Tibial artery (tissue), 4 donors: ENCODE data around the gene TMEM63B.

ENCODE experiments used
- DNase-seq, 2 donors: peaks; one replicate each; pipeline ENCODE4 v3.0.0-alpha.2; 2019
- H3K27ac ChIP-seq, 2 donors: fragments of 200-600 bp; sonication (generic) in 1 of 2; 1 replicate in 1 of 2; 2 replicates in 1 of 2; pipeline ENCODE4 v1.5.1; 2018 to 2019; ENCODE audit warnings: mild to moderate bottlenecking in 1 of 2
- H3K27me3 ChIP-seq, 2 donors: fragments of 200-600 bp; sonication (generic) in 1 of 2; one replicate each; pipeline versions ENCODE4 v1.5.1 to v1.6.0; 2016 to 2019
- H3K36me3 ChIP-seq, 3 donors: fragments of 200-600 bp; sonication (generic) in 2 of 3; one replicate each; pipeline ENCODE4 v1.5.1; 2016 to 2019; ENCODE audit warnings: mild to moderate bottlenecking in 2 of 3
- H3K4me1 ChIP-seq, 4 donors: fragments of 200-600 bp; sonication (generic) in 2 of 4; 1 replicate in 3 of 4; 2 replicates in 1 of 4; pipeline ENCODE4 v1.5.1; 2016 to 2019
- H3K4me3 ChIP-seq, 2 donors: fragments of 200-600 bp; sonication (generic) in 1 of 2; 1 replicate in 1 of 2; 2 replicates in 1 of 2; pipeline ENCODE4 v1.5.1; 2018 to 2019; ENCODE audit warnings: mild to moderate bottlenecking in 2 of 2
- H3K9me3 ChIP-seq, 3 donors: fragments of 200-600 bp; sonication (generic) in 1 of 3; one replicate each; pipeline ENCODE4 v1.5.1; 2016 to 2019
- CTCF ChIP-seq, 2 experiments: fragments of 200-600 bp in 1 of 2; fragments of 450-650 bp in 1 of 2; IDR thresholded peaks; one replicate each; pipeline ENCODE4 v1.5.1; 2017 to 2019; ENCODE audit warnings: antibody characterized with exemption in 2 of 2, mild to moderate bottlenecking in 1 of 2, moderate library complexity in 1 of 2
- intact Hi-C: fragments of 100-400 bp; cut with DNase I; formaldehyde crosslinking; loops from one replicate; pipeline ENCODE4 v1.15.0; 2023; ENCODE audit warnings: low total_unique reads

TMEM63B gene

GRCh38 chr6:44169886-44170570 is 42.7 kb downstream of the TMEM63B start:
- intact Hi-C loops: loop anchor here (5.0 kb wide), 2 partner anchors 62 to 87 kb away; partner anchors contain the start of gene SLC35B2
- DNase-seq: no peak

DNA sequence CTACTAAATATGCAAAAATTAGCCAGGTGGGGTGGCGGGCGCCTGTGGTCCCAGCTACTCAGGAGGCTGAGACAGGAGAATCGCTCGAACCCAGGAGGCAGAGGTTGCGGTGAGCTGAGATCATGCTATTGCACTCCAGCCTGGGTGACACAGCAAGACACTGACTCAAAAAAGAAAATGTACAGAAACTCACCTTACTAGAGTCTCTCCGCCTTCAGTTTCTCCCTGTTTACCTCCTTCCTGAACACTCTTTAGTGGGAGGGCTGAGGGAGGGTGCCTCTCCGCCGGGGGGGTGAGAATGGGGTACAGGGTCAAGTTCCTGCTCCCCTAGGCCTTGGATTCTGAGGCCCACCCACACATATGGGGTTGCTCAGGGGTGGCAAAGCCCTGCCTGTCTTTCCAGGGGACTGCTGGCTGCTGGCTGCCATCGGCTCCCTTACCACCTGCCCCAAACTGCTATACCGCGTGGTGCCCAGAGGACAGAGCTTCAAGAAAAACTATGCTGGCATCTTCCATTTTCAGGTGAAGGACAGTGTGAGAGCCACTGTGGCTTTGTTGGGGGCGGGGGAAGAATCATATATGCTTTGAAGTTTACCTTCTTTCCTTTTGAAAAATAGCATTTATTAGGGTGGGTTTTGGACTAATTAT is 44.7 kb downstream of the TMEM63B start:
- TF ChIP-seq CTCF (IDR thresholded peaks at IDR 0.05): no peak
- Histone ChIP-seq H3K27ac (no peak overlapping the region), H3K4me1 (peaks cover 0 to 9% (median 2%) of the 10 kb centered on the region in 4 donors), H3K9me3 (no peaks in the 10 kb centered on the region), H3K4me3 (no peak overlapping the region), H3K36me3 (no peaks in the 10 kb centered on the region), H3K27me3 (no peaks in the 10 kb centered on the region)
- DNase-seq: no peak
- intact Hi-C loops: loop anchor here (5.0 kb wide), 2 partner anchors 60 to 85 kb away; partner anchors contain the start of gene SLC35B2

More at GRCh38 chr6:44169886-44170570, 42.7 kb downstream of the TMEM63B start:
- TF ChIP-seq CTCF (IDR thresholded peaks at IDR 0.05): no peak
- no peaks in the 10 kb centered on the region for H3K36me3 ChIP-seq
- H3K4me3 ChIP-seq: no peak overlapping the region
- H3K4me1 ChIP-seq: peaks cover 0 to 6% (median 2%) of the 10 kb centered on the region in 4 donors
- H3K27me3 ChIP-seq: peaks cover 0 to 10% of the 10 kb centered on the region in 2 donors
- H3K27ac ChIP-seq: no peak overlapping the region
- H3K9me3 ChIP-seq: no peaks in the 10 kb centered on the region

GRCh38 chr6:44172731-44173500 is 45.6 kb downstream of the TMEM63B start:
- H3K4me3 ChIP-seq: no peak overlapping the region
- TF ChIP-seq CTCF (IDR thresholded peaks at IDR 0.05): peak; percentile 84 to 95
- no peaks in the 10 kb centered on the region for H3K27me3 ChIP-seq
- DNase-seq: peak; percentile 88 to 92
- no peak overlapping the region for H3K27ac ChIP-seq
- H3K9me3 ChIP-seq: no peaks in the 10 kb centered on the region
- no peaks in the 10 kb centered on the region for H3K36me3 ChIP-seq
- intact Hi-C loops: loop anchor here (5.0 kb wide), 2 partner anchors 59 to 84 kb away; partner anchors contain the start of gene SLC35B2
- H3K4me1 ChIP-seq: peaks cover 0 to 17% (median 6%) of the 10 kb centered on the region in 4 donors

- H3K9me3 ChIP-seq: no peaks in the 10 kb centered on the region
- H3K4me3 ChIP-seq: no peak overlapping the region
- no peaks in the 10 kb centered on the region for H3K27me3 ChIP-seq
- H3K36me3 ChIP-seq: no peaks in the 10 kb centered on the region
- H3K4me1 ChIP-seq: peaks cover 0 to 22% (median 11%) of the 10 kb centered on the region in 4 donors
- TF ChIP-seq CTCF (IDR thresholded peaks at IDR 0.05): no peak
- H3K27ac ChIP-seq: no peak overlapping the region
- intact Hi-C loops: no loop called here
- DNase-seq: no peak
Measured at GRCh38 chr6:44176130-44176761, 48.9 kb downstream of the TMEM63B start.
